H1 (cell line): Measurements from ENCODE around the gene MOV10L1. TPM values are rescaled to one million over a fixed set of nuclear protein-coding genes. Genes with fewer than 3 reads are reported as not detected.
A peak's percentile ranks its signal among the peaks of the same experiment; 100 is the strongest.

Experiments used
- CTCF ChIA-PET: fragments of 300-600 bp; sonication (Branson Sonifier 250); formaldehyde crosslinking; loops from one replicate; lab custom pipeline; 2021; ENCODE audit not compliant: partially characterized antibody; lab: Charles Lee
- POLR2A ChIA-PET: fragments of 300-600 bp; sonication (Branson Sonifier 250); formaldehyde crosslinking; loops from one replicate; lab custom pipeline; 2021; ENCODE audit warnings: inconsistent platforms; ENCODE audit not compliant: partially characterized antibody; lab: Charles Lee
- DNase-seq, 2 experiments: peaks; one replicate each; pipeline versions ENCODE4 v3.0.0 to v3.0.0-alpha.2; 2010 to 2022; ENCODE audit warnings: low spot score in 2 of 2, low read depth in 1 of 2, mixed read lengths in 1 of 2
- FAIRE-seq: peaks from 2 replicates; lab custom pipeline; 2011; peaks lifted over from hg19 to GRCh38; lab: Jason Lieb, UNC
- H2AFZ ChIP-seq: 2 replicates; pipeline ENCODE4 v1.8.1; 2012; ENCODE audit warnings: low read length, inconsistent platforms
- H2AK5ac ChIP-seq: 2 replicates; pipeline ENCODE4 v1.6.1; 2013; ENCODE audit warnings: low read depth, low read length
- H2BK120ac ChIP-seq: replicated peaks from 2 replicates; pipeline ENCODE3; 2013; ENCODE audit warnings: low read depth, low read length, inconsistent platforms
- H2BK12ac ChIP-seq: 2 replicates; pipeline ENCODE4 v1.6.1; 2013; ENCODE audit warnings: low read depth, low read length
- H2BK15ac ChIP-seq: 2 replicates; pipeline ENCODE4 v1.6.1; 2013; ENCODE audit warnings: low read length
- H2BK20ac ChIP-seq: 2 replicates; pipeline ENCODE4 v1.6.1; 2013; ENCODE audit warnings: low read length
- H2BK5ac ChIP-seq: 2 replicates; pipeline ENCODE4 v1.6.1; 2013; ENCODE audit warnings: low read depth, low read length
- H3K14ac ChIP-seq: 2 replicates; pipeline ENCODE4 v1.6.1; 2013; ENCODE audit warnings: inconsistent platforms; ENCODE audit not compliant: insufficient read length
- H3K18ac ChIP-seq: 2 replicates; pipeline ENCODE4 v1.6.1; 2013; ENCODE audit warnings: low read length; ENCODE audit errors: extremely low read depth
- H3K23ac ChIP-seq: 2 replicates; pipeline ENCODE4 v1.6.1; 2013; ENCODE audit warnings: inconsistent platforms; ENCODE audit not compliant: insufficient read length
- H3K23me2 ChIP-seq: 2 replicates; pipeline ENCODE4 v1.6.1; 2013; ENCODE audit warnings: low read depth, low read length
- H3K27ac ChIP-seq: 2 replicates; pipeline ENCODE4 v1.6.1; 2011; ENCODE audit warnings: low read depth, low read length, inconsistent platforms
- H3K27me3 ChIP-seq, 4 experiments: replicated peaks in 1 of 4; 1 replicate in 1 of 4; 2 replicates in 3 of 4; pipeline versions ENCODE4 v1.6.1 to v1.8.1; 2011 to 2013; ENCODE audit warnings: low read length in 3 of 4, mild to moderate bottlenecking in 3 of 4, inconsistent platforms in 2 of 4, mixed read lengths in 2 of 4, moderate library complexity in 1 of 4; ENCODE audit not compliant: control insufficient read depth in 3 of 4, insufficient read depth in 3 of 4; ENCODE audit errors: extremely low read depth in 1 of 4
- H3K36me3 ChIP-seq, 4 experiments: 2 replicates each; pipeline versions ENCODE4 v1.6.1 to v1.8.1; 2011 to 2013; ENCODE audit warnings: mild to moderate bottlenecking in 4 of 4, low read length in 3 of 4, moderate library complexity in 2 of 4, control low read depth in 1 of 4, inconsistent platforms in 1 of 4; ENCODE audit not compliant: insufficient read depth in 4 of 4, control insufficient read depth in 2 of 4
- H3K4ac ChIP-seq: replicated peaks from 2 replicates; pipeline ENCODE3; 2013; ENCODE audit warnings: low read length, low read depth, mixed read lengths, inconsistent platforms; ENCODE audit not compliant: insufficient read length
- H3K4me1 ChIP-seq, 4 experiments: replicated peaks in 1 of 4; 1 replicate in 1 of 4; 2 replicates in 3 of 4; pipeline versions ENCODE4 v1.6.1 to v1.8.1; 2011 to 2013; ENCODE audit warnings: low read length in 3 of 4, inconsistent platforms in 2 of 4, mixed read lengths in 1 of 4; ENCODE audit not compliant: insufficient read depth in 4 of 4, control insufficient read depth in 3 of 4
- H3K4me2 ChIP-seq, 2 experiments: 2 replicates each; pipeline versions ENCODE4 v1.6.1 to v1.8.1; 2011 to 2013; ENCODE audit warnings: low read depth in 2 of 2, low read length in 2 of 2, control low read depth in 1 of 2, inconsistent platforms in 1 of 2, mild to moderate bottlenecking in 1 of 2; ENCODE audit not compliant: insufficient read depth in 1 of 2
- H3K4me3 ChIP-seq, 4 experiments: fragments of 200-600, 300-600 bp in 1 of 4; sonication (generic), shearing (Covaris generic), sonication (Bioruptor Twin) in 1 of 4; 2 replicates each; pipeline versions ENCODE4 v1.5.1 to v1.8.1; 2011 to 2016; ENCODE audit warnings: low read length in 4 of 4, low read depth in 3 of 4, control low read depth in 2 of 4, inconsistent platforms in 2 of 4, mild to moderate bottlenecking in 2 of 4, mixed read lengths in 1 of 4, moderate library complexity in 1 of 4; ENCODE audit not compliant: insufficient read depth in 2 of 4; ENCODE audit errors: extremely low read depth in 1 of 4
- H3K56ac ChIP-seq: replicated peaks from 2 replicates; pipeline ENCODE3; 2013; ENCODE audit warnings: low read depth, mild to moderate bottlenecking, mixed read lengths, low read length, inconsistent platforms; ENCODE audit not compliant: insufficient read length
- H3K79me1 ChIP-seq: 2 replicates; pipeline ENCODE4 v1.6.1; 2013; ENCODE audit warnings: low read depth, low read length, control low read depth
- H3K79me2 ChIP-seq, 2 experiments: 2 replicates each; pipeline versions ENCODE4 v1.6.1 to v1.8.1; 2012 to 2013; ENCODE audit warnings: low read length in 2 of 2, mild to moderate bottlenecking in 2 of 2, inconsistent platforms in 1 of 2; ENCODE audit not compliant: insufficient read depth in 2 of 2, control insufficient read depth in 1 of 2
- H3K9ac ChIP-seq, 4 experiments: replicated peaks in 1 of 4; 1 replicate in 1 of 4; 2 replicates in 3 of 4; pipeline versions ENCODE4 v1.6.1 to v1.8.1; 2011 to 2013; ENCODE audit warnings: low read depth in 3 of 4, low read length in 3 of 4, control low read depth in 2 of 4, mild to moderate bottlenecking in 2 of 4, moderate library complexity in 2 of 4, inconsistent platforms in 1 of 4; ENCODE audit errors: extremely low read depth in 1 of 4
- H3K9me3 ChIP-seq, 2 experiments: 2 replicates each; pipeline versions ENCODE4 v1.6.1 to v1.8.1; 2012 to 2013; ENCODE audit warnings: mild to moderate bottlenecking in 2 of 2, moderate library complexity in 2 of 2, control low read depth in 1 of 2, inconsistent platforms in 1 of 2, low read depth in 1 of 2, low read length in 1 of 2, mixed read lengths in 1 of 2; ENCODE audit not compliant: insufficient read depth in 2 of 2
- H4K20me1 ChIP-seq, 2 experiments: replicated peaks in 1 of 2; 2 replicates each; pipeline versions ENCODE3 to v1.8.1; 2011 to 2013; ENCODE audit warnings: inconsistent platforms in 2 of 2, low read length in 2 of 2, mild to moderate bottlenecking in 1 of 2; ENCODE audit not compliant: insufficient read depth in 2 of 2, control insufficient read depth in 1 of 2
- H4K5ac ChIP-seq: 2 replicates; pipeline ENCODE4 v1.6.1; 2013; ENCODE audit warnings: low read length, low read depth, mixed read lengths, inconsistent platforms; ENCODE audit not compliant: insufficient read length
- H4K8ac ChIP-seq: 2 replicates; pipeline ENCODE4 v1.8.0; 2013; ENCODE audit warnings: mild to moderate bottlenecking, moderate library complexity, low read length, inconsistent platforms; ENCODE audit not compliant: insufficient read depth; ENCODE audit errors: extremely low read depth
- H4K91ac ChIP-seq: replicated peaks from 2 replicates; pipeline ENCODE3; 2013; ENCODE audit warnings: low read length, mixed read lengths, inconsistent platforms; ENCODE audit not compliant: insufficient read length
- CHD2 ChIP-seq: IDR thresholded peaks from 2 replicates; pipeline ENCODE4 v1.6.1; 2012; ENCODE audit warnings: low read length, improper control_type of control experiment
- EZH2 ChIP-seq: fragments of 200-600 bp; sonication (generic); IDR thresholded peaks from 2 replicates; pipeline ENCODE4 v1.7.1; 2012; ENCODE audit warnings: low read depth, mild to moderate bottlenecking, moderate library complexity, low read length, inconsistent platforms; ENCODE audit not compliant: severe bottlenecking
- KDM1A ChIP-seq: fragments of 200-600, 300-600 bp; sonication (generic); IDR thresholded peaks from 2 replicates; pipeline ENCODE4 v1.7.1; 2016; ENCODE audit warnings: mild to moderate bottlenecking, low read length, borderline replicate concordance
- KDM4A ChIP-seq: IDR thresholded peaks from one replicate; pipeline ENCODE4 v1.7.1; 2012; ENCODE audit warnings: low read depth, mild to moderate bottlenecking, moderate library complexity, low read length, inconsistent platforms; ENCODE audit not compliant: severe bottlenecking
- NRF1 ChIP-seq: IDR thresholded peaks from 2 replicates; pipeline ENCODE4 v1.6.1; 2011; ENCODE audit warnings: mild to moderate bottlenecking, low read depth, low read length, improper control_type of control experiment
- SIRT6 ChIP-seq: IDR thresholded peaks from one replicate; pipeline ENCODE4 v1.7.1; 2012; ENCODE audit warnings: low read length, inconsistent platforms
- ZNF274 ChIP-seq: IDR thresholded peaks from 2 replicates; pipeline ENCODE4 v1.7.0; 2012; ENCODE audit warnings: low read length, borderline replicate concordance; ENCODE audit errors: extremely low read depth
- WGBS, 2 experiments: shearing (Covaris generic) in 1 of 2; methylation state at CpG; one replicate each; pipeline versions ENCODE4 v1.1.6 to v1.1.7; 2013 to 2015; ENCODE audit warnings: low lambda C conversion rate in 2 of 2, mixed read lengths in 2 of 2, inconsistent platforms in 1 of 2, low coverage in 1 of 2, missing lambda C conversion rate in 1 of 2; ENCODE audit not compliant: insufficient replicate concordance in 2 of 2, insufficient coverage in 1 of 2, insufficient read length in 1 of 2; ENCODE audit errors: extremely low coverage in 1 of 2, missing lambda C conversion rate in 1 of 2; 5-methylcytosine and 5-hydroxymethylcytosine counted together
- polyA plus RNA-seq, 7 experiments: library from polyadenylated mRNA; depleted of rRNA in 3 of 7; stranded (reverse) in 5 of 7; unstranded in 2 of 7; fragments of >200 nt in 5 of 7; fragments of 200-250 nt in 2 of 7; gene quantifications; 1 replicate in 5 of 7; 2 replicates in 1 of 7; 4 replicates in 1 of 7; pipeline versions ENCODE4 v1.2.1 to v1.2.3, GENCODE V29; 2011 to 2013; ENCODE audit warnings: missing spikeins in 2 of 7, mixed read lengths in 2 of 7
- total RNA-seq: library from RNA; stranded (reverse); fragmentation: NEBNext Ultra II Directional; extraction: Animal tissue kit (Norgen Biotek cat#: 25700); gene quantifications from 2 replicates; pipeline ENCODE4 v1.2.1, GENCODE V29; 2021
- TF ChIP-seq, protein P1 (sequence below): IDR thresholded peaks from 2 replicates; pipeline ENCODE4 v1.6.1; 2012; ENCODE audit warnings: low read length, inconsistent platforms

MOV10L1 gene
- total and polyA plus RNA-seq, 2 of the 8 experiments (the other 6 are each of a cell fraction or from before 2014, with no cell fraction given): 0.32 TPM; not detected in 1

DNA sequence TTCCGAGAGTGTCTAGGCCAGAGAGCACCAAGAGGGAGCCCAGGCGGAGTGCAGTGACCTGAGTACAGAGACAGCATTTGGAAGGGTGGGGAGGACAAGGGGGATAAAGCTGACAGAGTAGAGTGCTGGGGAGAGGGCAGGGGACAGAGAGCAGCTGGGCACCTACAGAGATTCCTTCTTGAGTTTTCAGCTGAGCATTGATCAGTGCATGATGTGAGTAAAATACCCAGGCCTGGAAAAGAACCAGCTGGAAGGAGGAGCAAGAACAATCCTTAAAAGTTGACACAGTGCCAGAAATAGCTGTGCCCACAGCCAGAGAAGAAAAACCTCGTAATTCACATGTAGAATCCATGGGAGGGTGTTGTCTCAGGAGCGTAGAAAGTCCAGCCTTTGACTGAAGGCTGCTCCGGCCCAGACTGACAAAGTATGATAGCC lies 46.8 kb downstream of the MOV10L1 start:
- Histone ChIP-seq H2BK20ac (no peak overlapping the region), H3K4me3 (no peak overlapping the region), H3K56ac (no peak overlapping the region), H4K20me1 (no peaks in the 10 kb centered on the region), H3K4me1 (no peaks in the 10 kb centered on the region), H3K79me1 (no peaks in the 10 kb centered on the region), H3K23me2 (no peaks in the 10 kb centered on the region), H3K27ac (no peak overlapping the region), H3K18ac (no peak overlapping the region), H2BK120ac (no peak overlapping the region), H2BK5ac (no peak overlapping the region), H3K23ac (no peak overlapping the region), H3K4me2 (no peak overlapping the region), H4K5ac (no peak overlapping the region), H2BK12ac (no peak overlapping the region), H2AK5ac (no peak overlapping the region), H4K8ac (no peak overlapping the region), H4K91ac (no peak overlapping the region), H3K27me3 (no peaks in the 10 kb centered on the region), H3K4ac (no peak overlapping the region), H3K9me3 (no peaks in the 10 kb centered on the region), H2BK15ac (no peak overlapping the region), H2AFZ (0 out of 2 replicates have a peak overlapping the region, but pooled peaks have one; percentile 8), H3K36me3 (no peaks in the 10 kb centered on the region), H3K14ac (no peak overlapping the region), H3K79me2 (no peaks in the 10 kb centered on the region), H3K9ac (no peak overlapping the region)
- WGBS, 2 experiments: 83% methylated on average over 5 of the region's 5 CpGs; no CpG with 5 or more reads in 1 of the 2 experiments
- FAIRE-seq (no peak), DNase-seq (no peak)
- no peak for TF ChIP-seq EZH2
- no peak for TF ChIP-seq NRF1
- no peak for TF ChIP-seq ZNF274
- TF ChIP-seq, protein P1, sequence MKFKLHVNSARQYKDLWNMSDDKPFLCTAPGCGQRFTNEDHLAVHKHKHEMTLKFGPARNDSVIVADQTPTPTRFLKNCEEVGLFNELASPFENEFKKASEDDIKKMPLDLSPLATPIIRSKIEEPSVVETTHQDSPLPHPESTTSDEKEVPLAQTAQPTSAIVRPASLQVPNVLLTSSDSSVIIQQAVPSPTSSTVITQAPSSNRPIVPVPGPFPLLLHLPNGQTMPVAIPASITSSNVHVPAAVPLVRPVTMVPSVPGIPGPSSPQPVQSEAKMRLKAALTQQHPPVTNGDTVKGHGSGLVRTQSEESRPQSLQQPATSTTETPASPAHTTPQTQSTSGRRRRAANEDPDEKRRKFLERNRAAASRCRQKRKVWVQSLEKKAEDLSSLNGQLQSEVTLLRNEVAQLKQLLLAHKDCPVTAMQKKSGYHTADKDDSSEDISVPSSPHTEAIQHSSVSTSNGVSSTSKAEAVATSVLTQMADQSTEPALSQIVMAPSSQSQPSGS: no peak
- TF ChIP-seq CHD2: no peak
- no peak for TF ChIP-seq SIRT6
- TF ChIP-seq KDM1A: no peak
- TF ChIP-seq KDM4A: no peak
- CTCF ChIA-PET: interaction anchor here (0.8 to 1.4 kb wide), 4 partner anchors 12 to 74 kb away, joined by 3 to 5 read pairs (median 4); no protein-coding TSS in a partner anchor
- POLR2A ChIA-PET: no interaction called here
